Duodenal mucosa (tissue), 2 donors: ENCODE results near the gene KRT79.

Source experiments
- H3K27ac ChIP-seq: one replicate; pipeline ENCODE4 v1.7.0; 2013; ENCODE audit warnings: low read depth, low read length
- H3K27me3 ChIP-seq, 2 donors: one replicate each; pipeline ENCODE4 v1.7.0; 2013; ENCODE audit warnings: low read length in 2 of 2, control low read depth in 1 of 2; ENCODE audit not compliant: insufficient read depth in 2 of 2, control insufficient read depth in 1 of 2
- H3K36me3 ChIP-seq, 2 donors: one replicate each; pipeline ENCODE4 v1.7.0; 2013; ENCODE audit warnings: low read length in 2 of 2, control low read depth in 1 of 2; ENCODE audit not compliant: insufficient read depth in 2 of 2, control insufficient read depth in 1 of 2
- H3K4me1 ChIP-seq, 2 donors: one replicate each; pipeline ENCODE4 v1.7.0; 2013; ENCODE audit warnings: low read length in 2 of 2, control low read depth in 1 of 2; ENCODE audit not compliant: insufficient read depth in 2 of 2, control insufficient read depth in 1 of 2
- H3K4me3 ChIP-seq, 2 donors: one replicate each; pipeline ENCODE4 v1.7.0; 2013; ENCODE audit warnings: low read length in 2 of 2, low read depth in 1 of 2
- H3K9ac ChIP-seq, 2 donors: one replicate each; pipeline ENCODE4 v1.7.0; 2013; ENCODE audit warnings: low read length in 2 of 2, low read depth in 1 of 2
- H3K9me3 ChIP-seq, 2 donors: one replicate each; pipeline ENCODE4 v1.7.0; 2013; ENCODE audit warnings: low read length in 2 of 2, control low read depth in 1 of 2; ENCODE audit not compliant: control insufficient read depth in 1 of 2

The KRT79 gene

DNA sequence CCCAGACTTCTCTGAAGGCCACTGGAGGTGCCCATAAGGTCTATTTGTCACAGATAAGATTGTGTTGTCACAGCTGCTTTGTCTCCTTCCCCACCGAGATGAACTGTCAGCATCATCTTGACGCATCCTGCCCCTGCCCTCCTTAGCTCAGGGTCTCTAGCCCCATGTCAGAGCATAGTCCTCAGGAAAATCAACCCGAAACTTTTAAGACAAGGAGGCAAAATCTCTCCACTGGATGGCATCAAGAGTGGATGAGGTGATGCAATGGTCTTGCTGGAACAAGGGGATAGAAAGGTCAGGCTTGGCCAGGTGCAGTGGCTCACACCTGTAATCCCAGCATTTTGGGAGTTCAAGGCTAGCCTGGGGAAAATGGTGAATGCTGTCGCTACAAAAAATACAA, 8.2 kb downstream of the KRT79 start:
- Histone ChIP-seq H3K36me3 (no peaks in the 10 kb centered on the region), H3K27ac (no peak overlapping the region)

GRCh38 chr12:52824741-52825410, 9.2 kb downstream of the KRT79 start:
- H3K9ac ChIP-seq, result no peak overlapping the region
- no peak overlapping the region for H3K27ac ChIP-seq
- H3K4me1 ChIP-seq, result peaks cover 7 to 14% of the 10 kb centered on the region in 2 donors
- no peaks in the 10 kb centered on the region for H3K36me3 ChIP-seq
- no peaks in the 10 kb centered on the region for H3K27me3 ChIP-seq
- H3K9me3 ChIP-seq, result no peaks in the 10 kb centered on the region
- no peak overlapping the region for H3K4me3 ChIP-seq

More for the DNA sequence above, 8.2 kb downstream of the KRT79 start:
- Histone ChIP-seq H3K9me3 (no peaks in the 10 kb centered on the region), H3K9ac (no peak overlapping the region), H3K4me3 (no peak overlapping the region), H3K27me3 (no peaks in the 10 kb centered on the region), H3K4me1 (peaks cover 7 to 14% of the 10 kb centered on the region in 2 donors)

DNA sequence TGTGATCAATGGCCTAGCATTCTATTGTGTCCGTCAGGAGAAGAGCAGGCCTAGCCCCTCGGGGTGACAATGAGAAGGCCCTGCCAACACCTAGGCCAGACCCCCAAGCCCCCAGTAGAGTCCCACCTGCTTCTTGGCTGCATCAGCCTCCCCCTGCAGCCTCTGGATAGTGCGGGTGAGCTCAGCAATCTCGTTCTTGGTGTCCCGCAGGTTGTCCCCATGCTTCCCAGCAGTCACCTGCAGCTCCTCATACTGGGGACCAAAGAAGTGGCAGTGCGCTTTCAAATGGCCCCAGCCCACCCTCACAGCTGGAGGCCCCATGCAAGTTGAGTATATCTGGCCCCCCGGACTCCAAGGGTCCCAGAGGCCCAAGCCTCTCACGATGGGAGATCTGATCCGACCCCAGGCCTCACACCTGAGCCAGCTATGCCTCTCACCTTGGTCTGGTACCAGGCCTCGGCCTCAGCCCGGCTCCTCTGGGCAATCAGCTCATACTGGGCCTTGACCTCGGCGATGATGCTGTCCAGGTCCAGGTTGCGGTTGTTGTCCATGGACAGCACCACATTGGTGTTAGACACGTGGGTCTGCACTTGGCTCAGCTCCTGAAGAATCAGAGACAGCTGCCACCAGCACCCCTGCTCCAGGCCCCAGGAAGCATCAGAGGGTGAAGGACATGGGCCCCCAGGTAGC, 10.2 kb downstream of the KRT79 start:
- Histone ChIP-seq H3K9me3 (no peaks in the 10 kb centered on the region), H3K4me3 (no peak overlapping the region), H3K9ac (no peak overlapping the region), H3K27me3 (no peaks in the 10 kb centered on the region), H3K4me1 (peaks cover 7 to 14% of the 10 kb centered on the region in 2 donors), H3K27ac (no peak overlapping the region), H3K36me3 (no peaks in the 10 kb centered on the region)

DNA sequence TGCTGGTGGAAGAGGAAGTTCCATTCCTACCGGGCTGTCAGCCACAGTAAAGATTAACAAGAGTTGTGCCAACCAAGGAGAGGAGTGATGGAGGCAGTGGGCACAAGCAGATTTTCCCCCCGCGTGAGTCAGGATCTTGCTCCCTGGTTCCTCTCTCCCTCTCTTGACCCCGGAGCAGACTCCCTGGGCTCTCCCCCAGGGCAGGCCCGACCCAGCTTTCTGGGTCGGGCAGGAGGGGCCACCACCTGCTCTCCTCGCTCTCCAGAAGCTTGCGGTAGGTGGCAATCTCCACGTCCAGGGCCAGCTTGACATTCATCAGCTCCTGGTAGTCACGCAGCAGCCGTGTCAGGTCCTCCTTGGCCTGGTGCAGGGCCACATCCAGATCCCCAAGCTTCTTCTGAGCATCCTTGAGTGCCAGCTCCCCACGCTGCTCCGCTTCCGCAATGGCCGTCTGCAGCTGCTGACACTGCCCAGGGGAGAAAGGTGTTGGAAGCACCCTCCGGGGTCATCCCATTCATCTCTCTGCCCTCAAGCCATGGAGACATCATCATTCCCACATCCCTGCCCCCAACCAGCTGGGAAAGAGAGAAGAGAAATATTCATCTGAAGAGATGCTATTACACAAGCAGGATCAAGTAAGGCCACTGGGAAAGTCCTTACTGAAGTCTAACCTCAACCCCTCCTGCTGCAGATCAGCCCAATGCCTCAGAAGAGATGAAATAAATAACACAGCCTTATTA, 11.2 kb downstream of the KRT79 start:
- Histone ChIP-seq H3K27me3 (no peaks in the 10 kb centered on the region), H3K36me3 (no peaks in the 10 kb centered on the region), H3K9ac (no peak overlapping the region), H3K4me1 (peaks cover 7 to 14% of the 10 kb centered on the region in 2 donors), H3K9me3 (no peaks in the 10 kb centered on the region), H3K4me3 (no peak overlapping the region), H3K27ac (no peak overlapping the region)

- Histone ChIP-seq H3K36me3 (no peaks in the 10 kb centered on the region), H3K9me3 (no peaks in the 10 kb centered on the region), H3K9ac (no peak overlapping the region), H3K4me3 (peak overlapping the region in 1 of 2 donors; percentile 16), H3K27me3 (no peaks in the 10 kb centered on the region), H3K27ac (no peak overlapping the region), H3K4me1 (peaks cover 7 to 14% of the 10 kb centered on the region in 2 donors)
These were observed 12.1 kb downstream of the KRT79 start for GRCh38 chr12:52821826-52822660.

DNA sequence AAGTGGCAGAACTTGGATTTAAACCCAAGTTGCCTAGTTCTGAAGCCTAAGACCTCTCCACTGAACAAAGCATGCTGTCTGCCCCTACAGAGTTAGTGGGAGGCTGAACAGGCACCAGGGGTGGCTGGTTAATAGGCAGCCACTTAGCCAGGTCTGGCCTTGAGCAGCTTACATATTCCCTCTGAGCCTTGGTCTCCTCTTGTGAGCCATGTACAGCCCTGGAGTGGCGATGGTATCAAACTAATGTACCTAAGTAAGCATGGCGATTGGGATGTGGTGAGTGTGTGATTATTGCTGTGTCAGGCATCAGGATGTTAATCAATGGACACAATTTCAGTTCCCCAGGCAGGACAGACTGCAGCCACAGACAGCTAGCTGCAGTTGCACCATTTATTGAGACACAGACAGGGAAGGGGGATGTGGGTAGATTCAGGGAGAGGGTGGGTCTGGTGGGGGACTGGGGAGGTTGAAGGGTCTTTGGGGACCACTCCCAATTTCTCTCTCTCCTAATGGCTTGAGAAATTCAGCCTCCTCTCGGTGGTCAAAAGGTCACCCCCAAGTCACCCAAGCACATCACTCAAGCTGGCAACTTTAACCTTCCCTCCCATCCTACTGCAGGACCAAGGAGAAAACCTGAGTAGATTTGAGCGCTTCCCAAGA, 12.9 kb downstream of the KRT79 start:
- Histone ChIP-seq H3K9me3 (no peaks in the 10 kb centered on the region), H3K36me3 (no peaks in the 10 kb centered on the region), H3K4me1 (peaks cover 7 to 14% of the 10 kb centered on the region in 2 donors), H3K4me3 (no peak overlapping the region), H3K27me3 (no peaks in the 10 kb centered on the region), H3K27ac (no peak overlapping the region), H3K9ac (no peak overlapping the region)

GRCh38 chr12:52820521-52820920, 13.6 kb downstream of the KRT79 start:
- H3K9ac ChIP-seq, result no peak overlapping the region
- no peaks in the 10 kb centered on the region for H3K36me3 ChIP-seq
- H3K4me3 ChIP-seq, result no peak overlapping the region
- H3K27me3 ChIP-seq, result no peaks in the 10 kb centered on the region
- no peak overlapping the region for H3K27ac ChIP-seq
- H3K9me3 ChIP-seq, result no peaks in the 10 kb centered on the region
- peaks cover 7 to 14% of the 10 kb centered on the region in 2 donors for H3K4me1 ChIP-seq

DNA sequence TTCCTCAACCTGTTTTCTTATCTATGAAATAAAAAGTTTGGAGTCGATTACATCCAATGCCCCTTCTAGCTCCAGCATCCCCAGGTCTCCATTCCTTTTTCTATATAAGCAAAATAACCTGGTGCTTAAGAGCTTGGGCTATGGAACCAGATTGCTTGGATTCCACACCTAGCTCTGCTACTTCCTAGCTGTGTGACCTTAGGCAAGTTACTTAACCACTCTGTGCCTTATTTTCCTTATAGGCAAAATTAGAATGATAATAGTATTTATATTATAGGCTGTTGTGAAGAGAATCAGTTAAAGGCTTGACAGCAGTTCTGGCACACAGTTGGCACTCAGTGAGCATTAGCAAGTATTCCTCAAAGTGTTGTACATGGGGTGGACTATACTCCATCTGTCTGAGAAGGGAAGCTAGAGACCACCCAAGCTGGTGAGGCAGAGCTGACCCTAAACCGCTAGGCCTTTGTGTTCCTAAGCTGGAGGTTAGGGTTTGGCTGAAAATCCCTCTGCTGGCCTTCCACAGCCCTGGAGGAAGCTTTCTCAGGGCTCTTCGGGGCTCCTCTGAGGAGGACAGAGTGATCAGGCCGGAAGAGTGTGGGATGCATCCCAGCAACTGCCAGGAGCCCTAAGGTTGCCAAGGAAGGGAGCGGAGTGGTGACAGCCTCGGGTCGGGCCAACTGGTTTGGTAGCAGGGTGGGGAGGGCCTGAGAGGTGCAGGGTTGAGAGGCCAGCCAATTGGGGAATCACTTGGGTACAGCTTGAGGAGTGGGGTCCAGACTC, 14.2 kb downstream of the KRT79 start:
- Histone ChIP-seq H3K4me3 (no peak overlapping the region), H3K4me1 (peaks cover 7 to 14% of the 10 kb centered on the region in 2 donors), H3K9ac (no peak overlapping the region), H3K9me3 (no peaks in the 10 kb centered on the region), H3K36me3 (no peaks in the 10 kb centered on the region), H3K27ac (no peak overlapping the region), H3K27me3 (no peaks in the 10 kb centered on the region)

DNA sequence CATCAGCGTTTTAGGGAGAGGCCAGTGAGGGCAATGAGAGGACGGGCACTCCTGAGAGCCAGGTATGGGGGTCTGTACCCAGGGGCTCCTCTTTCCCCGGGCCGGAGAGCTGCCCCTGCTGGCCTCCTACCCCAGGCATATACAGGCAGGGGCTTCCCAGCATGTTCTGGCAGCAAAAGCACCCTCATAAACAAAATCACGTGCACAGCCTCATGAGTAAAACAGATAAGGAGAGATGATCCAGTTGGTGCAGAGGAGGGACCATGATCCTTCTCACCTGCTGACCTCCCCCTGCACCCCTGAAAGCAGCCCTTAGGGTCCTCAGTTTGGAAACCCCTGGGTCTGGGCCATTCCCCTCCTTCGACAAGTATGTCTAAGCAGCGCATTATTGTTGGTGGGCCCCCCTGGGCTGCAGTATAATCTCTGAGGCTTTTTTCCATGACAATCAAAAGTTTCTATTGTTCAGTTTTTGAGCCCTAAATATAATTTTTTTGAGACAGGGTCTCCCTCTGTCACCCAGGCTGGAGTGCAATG, 15.2 kb downstream of the KRT79 start:
- Histone ChIP-seq H3K4me1 (peaks cover 7 to 14% of the 10 kb centered on the region in 2 donors), H3K9me3 (no peaks in the 10 kb centered on the region), H3K36me3 (no peaks in the 10 kb centered on the region), H3K9ac (no peak overlapping the region), H3K27me3 (no peaks in the 10 kb centered on the region), H3K4me3 (no peak overlapping the region), H3K27ac (no peak overlapping the region)
